Measurements from ENCODE around the gene SERPINB4.

SERPINB4 gene

DNA sequence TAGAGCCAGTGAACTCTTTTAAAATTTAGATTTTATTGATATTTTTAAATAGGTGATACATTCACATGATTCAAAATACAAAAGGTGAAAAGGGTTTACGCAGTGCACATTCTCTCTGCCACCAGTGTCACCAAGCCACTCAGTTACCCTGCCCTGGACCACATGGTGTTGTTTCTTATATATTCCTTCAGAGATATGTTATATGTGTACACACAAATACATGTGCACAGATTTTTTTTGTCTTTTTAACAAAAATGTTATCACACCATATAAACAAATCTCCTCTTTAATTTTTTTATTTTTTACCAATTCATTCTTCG is 26.2 kb downstream of the SERPINB4 start:
- DNase-seq (ENCODE audit: insufficient read length, low spot score) (no peak), FAIRE-seq (no peak)
- TF ChIP-seq, protein P1, sequence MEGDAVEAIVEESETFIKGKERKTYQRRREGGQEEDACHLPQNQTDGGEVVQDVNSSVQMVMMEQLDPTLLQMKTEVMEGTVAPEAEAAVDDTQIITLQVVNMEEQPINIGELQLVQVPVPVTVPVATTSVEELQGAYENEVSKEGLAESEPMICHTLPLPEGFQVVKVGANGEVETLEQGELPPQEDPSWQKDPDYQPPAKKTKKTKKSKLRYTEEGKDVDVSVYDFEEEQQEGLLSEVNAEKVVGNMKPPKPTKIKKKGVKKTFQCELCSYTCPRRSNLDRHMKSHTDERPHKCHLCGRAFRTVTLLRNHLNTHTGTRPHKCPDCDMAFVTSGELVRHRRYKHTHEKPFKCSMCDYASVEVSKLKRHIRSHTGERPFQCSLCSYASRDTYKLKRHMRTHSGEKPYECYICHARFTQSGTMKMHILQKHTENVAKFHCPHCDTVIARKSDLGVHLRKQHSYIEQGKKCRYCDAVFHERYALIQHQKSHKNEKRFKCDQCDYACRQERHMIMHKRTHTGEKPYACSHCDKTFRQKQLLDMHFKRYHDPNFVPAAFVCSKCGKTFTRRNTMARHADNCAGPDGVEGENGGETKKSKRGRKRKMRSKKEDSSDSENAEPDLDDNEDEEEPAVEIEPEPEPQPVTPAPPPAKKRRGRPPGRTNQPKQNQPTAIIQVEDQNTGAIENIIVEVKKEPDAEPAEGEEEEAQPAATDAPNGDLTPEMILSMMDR (IDR thresholded peaks at IDR 0.05; ENCODE audit: insufficient read depth, missing control alignments): no peak

DNA sequence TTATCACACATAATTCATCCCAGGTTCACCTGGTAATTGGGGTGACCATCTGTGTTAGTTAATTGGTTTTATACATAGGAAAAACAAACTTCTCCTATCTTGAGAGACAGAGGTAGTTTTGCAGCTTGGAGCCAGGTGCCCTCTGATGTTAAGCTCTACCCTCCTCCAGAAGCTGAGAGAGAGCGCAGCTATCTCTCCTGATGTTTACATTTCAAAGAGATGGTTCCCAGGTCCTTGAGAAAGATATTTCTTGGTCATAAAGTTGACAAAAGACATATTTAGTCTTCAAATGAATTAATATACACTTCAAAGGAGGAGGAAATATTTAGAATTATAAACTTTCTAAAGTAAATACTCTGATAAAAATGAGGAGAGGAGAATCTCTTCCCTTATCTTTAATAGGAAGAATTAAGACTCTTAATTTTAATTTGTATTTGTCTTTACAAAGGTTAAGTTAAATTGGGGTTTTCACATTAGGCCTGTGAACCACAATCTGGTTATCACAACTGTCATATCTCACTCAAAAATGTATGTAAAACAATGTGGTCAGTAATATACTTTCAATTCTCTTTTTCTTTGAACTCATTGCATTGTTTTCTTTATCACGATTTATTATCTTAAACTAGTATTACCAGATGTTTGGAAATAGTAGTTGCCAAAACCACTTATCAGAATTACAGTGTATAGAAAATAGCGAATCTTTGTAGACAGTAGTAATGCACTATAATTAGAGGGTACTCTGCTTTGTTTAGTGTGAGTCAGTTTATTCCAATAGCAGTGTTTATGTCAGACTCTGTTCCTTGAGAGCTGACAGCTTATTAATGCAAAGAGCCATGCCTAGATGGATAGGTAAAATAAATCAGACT is 26.8 kb downstream of the SERPINB4 start:
- TF ChIP-seq, protein P1 (IDR thresholded peaks at IDR 0.05; ENCODE audit: insufficient read depth, missing control alignments): no peak
- peak; percentile 97 for FAIRE-seq
- no peak for DNase-seq (ENCODE audit: insufficient read length, low spot score)

DNA sequence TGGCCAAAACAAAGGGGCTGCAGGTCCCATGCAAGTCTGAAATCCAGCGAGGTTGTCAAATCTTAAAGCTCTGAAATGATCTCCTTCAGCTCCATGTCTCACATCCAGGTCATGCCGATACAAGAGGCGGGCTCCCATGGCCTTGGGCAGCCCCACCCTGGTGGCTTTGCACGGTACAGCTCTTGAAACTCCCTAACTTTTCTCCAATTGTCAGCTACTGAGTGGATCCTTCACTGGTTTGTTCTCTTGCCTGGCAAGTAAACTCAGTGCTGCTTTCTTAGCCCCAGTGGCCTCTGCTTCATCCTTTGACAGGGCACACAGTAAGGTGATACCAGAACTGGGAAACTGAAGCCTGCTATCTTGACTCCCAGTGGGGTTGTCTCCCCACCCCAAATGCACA is 30.6 kb downstream of the SERPINB4 start:
- DNase-seq (ENCODE audit: insufficient read length, low spot score) (no peak), FAIRE-seq (no peak)
- TF ChIP-seq, protein P1 (IDR thresholded peaks at IDR 0.05; ENCODE audit: insufficient read depth, missing control alignments): no peak

DNA sequence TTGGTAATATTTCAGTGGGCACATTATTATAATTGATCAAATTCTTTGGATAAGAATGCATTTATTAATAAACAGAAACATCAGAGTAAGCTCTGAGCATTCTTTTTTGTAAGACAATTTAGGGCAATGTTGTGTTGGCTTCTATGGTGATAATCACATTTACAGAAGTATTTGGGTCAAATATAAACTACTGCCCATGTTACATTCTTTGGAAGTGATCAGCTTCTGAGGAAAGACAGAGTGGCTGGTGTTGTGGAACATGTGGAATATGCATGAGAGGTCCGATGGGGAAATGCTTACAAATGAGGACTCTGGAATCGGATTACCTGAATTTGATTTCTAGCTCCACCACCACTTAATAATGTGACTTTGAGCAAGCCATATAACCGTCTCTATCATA is 37.5 kb downstream of the SERPINB4 start:
- TF ChIP-seq, protein P1 (IDR thresholded peaks at IDR 0.05; ENCODE audit: insufficient read depth, missing control alignments): no peak
- DNase-seq (ENCODE audit: insufficient read length, low spot score) (no peak), FAIRE-seq (peak; percentile 91)

DNA sequence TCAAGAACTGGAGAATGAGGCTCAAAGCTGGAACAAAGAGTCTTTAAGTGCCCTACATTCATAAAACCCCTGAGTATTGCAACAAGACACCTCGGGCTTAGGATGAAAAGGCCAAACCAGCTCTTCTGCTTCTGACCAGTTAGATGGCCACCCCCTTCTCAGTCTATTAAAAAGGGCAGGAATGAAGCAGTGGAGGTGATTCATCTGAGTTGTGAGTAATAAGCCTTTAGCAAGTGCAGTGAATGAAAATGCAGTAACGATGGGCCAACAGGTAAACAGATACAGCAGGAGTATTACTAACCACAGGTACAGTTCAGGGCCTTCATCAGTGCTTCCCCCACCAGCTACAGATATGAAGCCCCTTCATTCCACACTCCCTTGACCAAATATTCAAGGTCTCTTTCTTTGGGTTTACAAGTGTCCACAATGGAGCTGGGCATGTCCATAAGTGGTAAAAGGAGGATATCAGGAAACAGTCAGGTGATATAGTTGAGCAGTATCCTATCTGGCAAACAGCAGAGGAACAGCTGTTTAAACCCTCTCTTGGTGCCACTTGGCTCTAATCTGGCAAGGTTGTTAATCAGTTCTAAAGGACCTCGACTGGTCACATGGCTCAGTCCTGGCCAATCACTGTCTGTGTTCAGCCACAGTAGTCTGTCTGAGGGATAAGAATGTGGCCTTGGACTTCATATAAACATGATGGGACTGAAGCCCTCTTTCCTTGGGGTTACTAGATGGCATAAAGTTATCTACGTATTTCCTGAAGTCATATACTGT is 39.1 kb downstream of the SERPINB4 start:
- no peak for DNase-seq (ENCODE audit: insufficient read length, low spot score)
- TF ChIP-seq, protein P1 (IDR thresholded peaks at IDR 0.05; ENCODE audit: insufficient read depth, missing control alignments): no peak
- peak; percentile 90 for FAIRE-seq

DNA sequence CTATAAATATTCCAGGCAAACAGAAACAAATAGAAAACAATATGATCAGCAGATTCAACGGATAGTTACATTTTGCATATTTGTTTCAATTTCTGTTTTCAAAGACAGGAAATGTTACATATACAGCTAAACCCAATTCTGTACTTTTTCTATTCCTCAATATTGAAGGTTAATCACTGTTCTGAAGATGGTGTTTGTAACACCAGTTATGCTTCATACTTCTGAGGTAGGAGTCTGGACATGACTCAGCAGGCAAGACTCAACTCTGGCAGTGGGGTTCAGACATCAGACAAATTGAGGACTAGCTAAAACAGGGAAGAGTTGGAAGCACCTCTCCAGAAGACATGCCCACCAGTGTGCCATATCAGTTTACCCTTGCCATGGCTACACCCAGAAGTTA is 40.3 kb downstream of the SERPINB4 start:
- FAIRE-seq: peak; percentile 97
- TF ChIP-seq, protein P1 (IDR thresholded peaks at IDR 0.05; ENCODE audit: insufficient read depth, missing control alignments): no peak
- DNase-seq (ENCODE audit: insufficient read length, low spot score): no peak

DNA sequence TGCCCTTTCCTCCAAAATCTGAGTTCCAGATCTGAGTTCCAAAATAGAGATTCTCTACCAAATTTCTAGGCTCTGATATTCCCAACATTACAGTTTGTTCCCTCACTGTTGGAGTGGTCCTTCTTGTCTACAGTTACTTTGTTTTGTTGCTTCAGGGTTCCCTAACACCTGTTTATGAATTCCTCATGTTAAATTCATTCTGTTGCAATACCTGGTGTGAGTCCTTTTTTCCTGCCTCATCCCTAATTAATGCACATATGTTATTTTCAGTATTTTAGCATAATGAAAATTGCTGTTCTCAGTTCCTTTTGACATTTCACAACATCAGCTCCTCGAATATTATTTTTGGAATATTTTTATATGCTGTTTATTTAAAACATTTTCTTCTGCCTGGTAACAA is 40.7 kb downstream of the SERPINB4 start:
- TF ChIP-seq, protein P1 (IDR thresholded peaks at IDR 0.05; ENCODE audit: insufficient read depth, missing control alignments): no peak
- FAIRE-seq (no peak), DNase-seq (ENCODE audit: insufficient read length, low spot score) (no peak)
